Amygdala (tissue), 56 donors: Measurements from ENCODE around the gene SLC23A1.
"Not testable (repeated sequence)": the region's sequence is repeated elsewhere in the genome, so short reads cannot be mapped to it uniquely, and the experiment has no call there.

Experiments
- DNase-seq, 56 donors: peaks; one replicate each; lab custom pipeline; 2025; lab: John Stamatoyannopoulos, UW

Gene SLC23A1

DNA sequence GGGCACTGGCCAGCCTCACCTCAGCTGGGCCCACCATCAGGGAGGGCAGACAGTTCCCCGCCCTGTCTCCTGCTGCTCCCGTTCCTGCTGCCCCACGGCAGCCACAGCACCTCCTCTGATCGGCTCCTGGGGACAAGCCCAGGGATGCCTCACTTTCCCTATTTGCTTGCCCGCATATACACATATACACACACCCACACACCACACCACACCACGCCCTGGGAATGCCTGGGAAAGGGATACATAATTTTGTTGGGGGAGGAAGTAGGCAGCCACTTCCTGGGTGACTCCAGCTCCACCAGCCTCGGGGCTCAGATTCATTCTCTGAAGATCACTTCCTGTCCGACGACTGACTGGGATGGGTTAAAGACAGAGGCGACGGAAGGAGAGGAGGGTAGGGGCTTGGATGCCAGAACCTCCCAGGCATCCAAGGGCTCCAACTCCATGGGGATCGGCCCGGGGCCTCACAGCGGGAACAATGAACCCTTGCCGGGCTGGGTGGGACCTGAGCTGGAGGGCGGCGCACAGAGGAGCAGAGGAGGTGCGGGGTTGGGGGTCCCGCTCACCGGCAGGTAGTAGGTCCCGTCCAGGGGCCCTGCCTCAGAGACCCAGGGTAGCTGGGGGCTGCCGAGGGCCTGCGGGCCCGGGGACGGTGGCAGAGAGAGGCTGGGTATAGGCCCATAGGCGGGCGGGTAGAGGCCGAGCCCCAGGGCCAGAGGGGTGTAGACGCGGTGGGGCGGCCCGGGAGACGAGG is 8.7 kb upstream of the SLC23A1 start:
- no peak for DNase-seq

DNA sequence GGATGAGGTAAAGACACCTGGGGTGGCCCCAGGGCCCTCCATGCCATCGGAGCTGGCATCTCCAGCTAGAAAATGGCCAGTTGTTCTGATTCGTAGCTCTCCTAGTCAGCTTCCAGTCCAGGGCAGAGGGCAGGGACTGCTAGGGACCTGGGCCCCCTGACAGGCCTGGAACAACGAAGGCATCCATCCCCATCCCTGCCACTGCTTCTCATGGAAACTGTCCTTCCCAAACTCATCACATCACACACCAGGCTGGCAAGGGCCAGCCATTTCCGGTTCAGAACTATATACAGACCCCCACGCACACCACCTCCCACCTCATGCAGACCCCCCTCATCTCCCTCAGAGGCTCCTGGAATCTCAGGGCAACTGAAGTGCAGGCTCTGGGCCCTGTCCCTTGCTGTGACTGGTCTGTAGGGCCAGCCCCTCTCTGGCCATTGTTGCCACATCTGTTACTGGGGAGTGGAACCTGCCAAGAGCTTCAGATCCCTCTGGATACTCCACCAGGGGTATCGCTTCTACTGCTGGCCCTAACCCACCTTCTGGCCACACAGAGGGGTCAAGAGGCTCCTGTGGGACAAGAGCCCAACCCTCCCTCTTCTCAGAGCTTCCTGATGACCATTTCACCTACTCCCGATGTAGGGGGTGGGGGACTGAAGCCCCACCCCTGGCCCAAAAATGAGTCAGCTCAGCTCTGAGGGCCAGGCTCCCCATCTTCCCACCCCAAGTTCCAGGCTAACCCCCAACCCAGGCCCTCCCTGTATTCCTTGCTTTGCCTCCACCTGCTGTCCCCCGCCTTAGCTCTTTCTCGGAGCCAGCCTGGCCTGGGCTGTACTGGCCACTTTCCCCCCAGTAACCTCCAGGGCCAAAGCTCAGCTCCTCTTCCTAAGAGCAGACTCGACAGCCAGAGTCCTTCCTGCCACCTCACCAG is 7.8 kb upstream of the SLC23A1 start:
- no peak for DNase-seq

DNA sequence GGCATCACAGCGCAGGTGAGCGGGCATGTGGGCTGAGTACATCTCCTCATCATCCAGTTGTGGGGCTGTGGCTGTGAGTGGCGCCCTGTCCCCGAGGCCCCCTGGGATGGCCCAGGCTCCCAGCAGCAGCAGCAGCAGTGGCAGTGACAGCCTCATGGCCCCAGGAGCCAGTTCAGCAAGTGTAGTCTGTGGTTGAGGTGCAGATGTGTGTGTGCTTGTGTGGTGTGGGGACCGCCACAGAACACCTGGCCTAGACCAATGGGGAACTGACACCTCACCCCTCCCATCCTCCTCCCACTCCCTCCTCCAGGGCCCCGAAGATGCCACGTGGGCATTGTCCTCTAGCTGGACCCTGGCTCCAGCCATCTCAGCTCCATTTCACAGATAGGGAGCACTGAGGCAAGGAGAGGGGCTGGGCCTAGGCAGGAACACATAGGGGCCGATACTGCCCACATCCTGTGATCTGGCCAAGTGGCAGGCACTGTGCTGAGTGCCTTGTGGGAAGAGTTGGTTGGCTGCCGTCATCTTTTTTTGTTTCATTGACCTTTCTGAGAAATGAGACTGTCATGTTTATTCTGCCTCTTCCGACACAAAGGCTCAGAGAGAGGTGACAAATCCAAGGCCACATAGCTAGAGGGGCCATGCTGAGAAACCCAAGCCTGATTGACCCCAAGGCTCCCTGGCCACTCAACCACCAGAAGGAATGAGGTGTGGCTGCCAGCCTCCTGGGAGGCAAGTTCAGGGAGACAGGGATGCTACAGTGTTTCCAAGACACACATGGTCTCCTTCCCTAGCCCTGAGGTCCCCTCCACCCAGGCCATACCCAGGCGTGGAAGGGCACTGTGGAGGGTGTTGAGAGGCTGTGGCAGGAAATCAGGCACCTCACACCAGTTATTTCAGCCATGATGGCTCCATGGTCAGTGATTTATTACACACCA is 6.9 kb upstream of the SLC23A1 start, which contains the start of gene MZB1:
Gene MZB1 (minus strand): TSS at position 213 of the 938 bp plus-strand sequence. CDS start 57 bp downstream, at position 156.
- DNase-seq = no peak

DNA sequence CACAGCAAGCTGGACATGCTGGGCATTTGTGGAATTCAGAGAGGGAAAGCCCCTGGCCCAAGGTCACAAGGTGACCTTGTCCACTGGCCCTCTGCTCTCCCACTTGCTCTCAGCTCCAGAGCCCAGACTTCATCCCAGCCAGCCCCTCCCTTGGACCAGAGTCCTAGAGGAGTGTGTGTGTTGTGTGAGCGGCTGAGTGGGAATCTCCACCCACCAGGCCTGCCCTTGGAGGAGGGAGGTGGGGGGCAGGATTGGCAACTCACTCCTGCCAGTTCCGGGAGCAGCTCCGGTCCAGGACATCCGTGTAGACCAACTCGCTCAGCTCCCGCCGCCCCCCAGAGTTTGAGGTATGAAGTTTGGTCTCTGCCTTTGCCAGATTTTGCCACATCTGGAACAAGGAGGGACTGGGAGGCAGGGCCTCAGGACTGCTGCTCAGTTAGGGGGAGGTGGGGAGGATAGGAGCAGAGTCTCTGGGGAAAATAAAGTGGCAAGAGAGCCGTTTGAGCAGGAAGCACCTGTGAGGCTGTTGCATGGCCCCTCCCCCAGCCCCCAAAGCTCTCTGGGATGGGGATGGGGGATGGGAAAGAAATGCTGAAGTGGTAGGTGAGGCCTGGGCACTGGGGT is 5.2 kb upstream of the SLC23A1 start:
- no peak for DNase-seq

DNA sequence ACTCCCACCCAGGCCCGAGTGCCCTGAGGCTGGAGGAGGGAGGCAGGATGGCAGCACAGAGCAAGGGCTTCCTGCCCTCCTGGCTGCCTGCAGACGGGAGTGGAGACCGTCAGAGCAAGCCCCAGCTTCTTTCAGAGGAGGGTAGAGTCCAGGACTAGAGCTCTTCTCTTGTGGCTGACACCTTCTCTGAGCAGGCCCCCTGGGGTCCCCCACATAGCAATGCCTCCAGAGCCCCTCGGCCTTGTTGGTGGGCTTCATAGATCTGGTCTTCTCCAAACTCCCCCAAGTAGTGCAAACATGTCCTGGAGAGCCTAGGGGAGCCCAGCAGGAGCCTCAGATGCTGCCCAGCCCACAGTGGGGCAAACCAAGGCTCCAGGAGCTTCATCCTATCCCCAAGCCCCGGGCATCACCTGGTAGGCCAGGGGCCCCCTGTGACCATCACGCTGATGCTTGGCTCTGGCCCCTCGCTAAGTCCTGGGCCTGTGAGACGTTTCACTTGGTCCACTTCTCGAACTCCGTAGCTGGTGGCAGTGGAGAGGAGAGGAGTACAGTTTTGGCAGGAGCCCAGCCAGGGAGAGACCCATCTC is 4.6 kb upstream of the SLC23A1 start:
- no peak for DNase-seq

DNA sequence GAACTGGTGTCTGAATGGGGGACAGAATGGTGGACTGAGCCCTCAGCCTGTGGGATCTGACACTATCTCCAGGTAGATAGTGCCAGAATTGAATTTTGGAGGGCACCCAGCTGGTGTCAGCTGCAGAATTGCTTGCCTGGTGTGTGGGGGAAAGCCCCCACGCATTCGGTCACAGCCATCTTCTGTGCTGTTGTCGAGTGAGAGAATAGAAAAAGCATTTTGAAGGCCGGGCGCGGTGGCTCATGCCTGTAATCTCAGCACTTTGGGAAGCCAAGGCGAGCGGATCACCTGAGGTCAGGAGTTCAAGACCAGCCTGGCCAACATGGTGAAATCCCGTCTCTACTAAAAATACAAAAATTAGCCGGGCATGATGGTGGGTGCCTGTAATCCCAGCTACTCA is 3.9 kb upstream of the SLC23A1 start:
- DNase-seq = not testable (repeated sequence)

DNA sequence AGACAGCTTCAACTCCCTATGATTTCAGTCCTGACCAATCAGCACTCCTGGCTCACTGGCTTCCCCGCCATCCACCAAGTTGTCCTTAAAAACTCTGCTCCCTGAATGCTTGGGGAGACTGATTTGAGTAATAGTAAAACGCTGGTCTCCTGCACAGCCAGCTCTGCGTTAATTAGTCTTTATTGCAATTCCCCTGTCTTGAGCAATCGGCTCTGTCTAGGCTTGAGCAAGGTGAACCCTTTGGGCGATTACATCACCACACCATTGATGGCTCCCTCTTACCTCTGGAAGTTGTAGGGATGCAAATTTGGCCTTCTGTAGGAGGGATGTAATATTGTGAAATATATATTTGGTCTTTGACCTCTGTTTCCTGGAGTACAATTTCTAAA is 2.9 kb upstream of the SLC23A1 start:
- no peak for DNase-seq

DNA sequence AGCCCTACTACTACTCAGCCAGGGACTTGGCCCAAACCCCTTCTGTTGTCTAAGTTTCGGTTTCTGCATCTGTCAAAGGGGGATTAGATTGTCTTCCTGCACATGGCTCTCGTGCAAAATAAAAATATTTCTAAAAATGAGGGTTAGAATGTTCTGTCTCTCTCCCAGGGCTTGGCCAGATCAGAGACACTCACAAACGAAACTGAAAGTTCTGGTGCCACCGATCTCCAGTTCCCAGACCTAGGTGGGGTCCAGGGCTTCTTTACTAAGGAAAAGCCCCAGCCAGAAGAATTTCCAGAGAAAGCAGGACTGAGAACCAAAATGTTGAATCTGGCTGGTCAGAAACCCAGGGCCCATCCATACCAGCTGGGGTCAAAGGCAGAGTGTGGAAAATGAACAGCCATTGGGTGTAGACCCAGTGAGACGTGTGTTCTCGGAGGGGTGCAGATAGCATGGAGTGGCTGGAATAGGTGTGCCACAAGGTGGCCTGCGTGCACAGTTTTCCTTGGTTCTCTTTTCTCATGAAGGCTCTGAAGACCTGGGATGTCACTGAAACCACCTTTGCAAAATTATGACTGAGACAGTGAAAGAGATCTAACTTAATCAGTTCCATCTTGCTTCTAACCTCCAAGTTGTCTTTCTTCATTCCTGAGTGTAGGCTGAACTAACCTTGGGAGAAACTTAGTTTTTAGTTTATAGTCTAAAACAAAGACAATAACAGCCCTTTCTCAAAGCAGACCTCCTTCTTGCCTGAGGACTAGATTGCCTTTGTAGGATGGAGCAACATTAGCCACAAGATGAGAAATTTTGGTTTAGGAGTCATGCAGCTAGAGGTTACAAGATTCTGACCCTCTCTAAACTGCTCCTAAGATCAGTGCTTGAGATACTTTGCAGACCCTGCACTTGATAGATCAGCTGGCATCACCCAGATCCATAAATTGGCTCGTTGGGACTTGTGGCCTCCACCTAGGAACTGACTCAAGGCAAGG is 2.3 kb upstream of the SLC23A1 start:
- no peak for DNase-seq

DNA sequence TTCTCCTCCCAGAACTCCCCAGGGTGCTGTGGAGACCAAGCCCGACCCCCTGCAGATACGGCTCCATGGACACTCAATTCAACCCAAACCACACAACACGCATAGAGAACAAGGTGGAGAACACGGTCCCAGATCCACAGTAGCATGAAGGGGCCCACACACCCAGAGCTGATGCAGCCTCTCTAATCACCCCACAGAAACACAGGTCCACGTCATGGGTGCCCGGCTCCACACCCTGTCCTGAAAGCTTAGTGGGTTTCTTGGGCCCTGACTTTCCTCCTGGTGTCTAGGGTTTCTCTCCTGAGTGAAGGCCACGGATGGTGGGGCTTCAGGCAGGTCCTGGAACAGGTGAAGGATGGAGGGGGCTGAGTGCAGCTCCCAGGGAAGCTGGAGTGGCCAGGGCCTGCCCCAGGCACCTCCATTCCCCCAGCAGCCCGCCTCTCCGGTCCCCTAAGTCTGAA is 1.5 kb upstream of the SLC23A1 start:
- no peak for DNase-seq

DNA sequence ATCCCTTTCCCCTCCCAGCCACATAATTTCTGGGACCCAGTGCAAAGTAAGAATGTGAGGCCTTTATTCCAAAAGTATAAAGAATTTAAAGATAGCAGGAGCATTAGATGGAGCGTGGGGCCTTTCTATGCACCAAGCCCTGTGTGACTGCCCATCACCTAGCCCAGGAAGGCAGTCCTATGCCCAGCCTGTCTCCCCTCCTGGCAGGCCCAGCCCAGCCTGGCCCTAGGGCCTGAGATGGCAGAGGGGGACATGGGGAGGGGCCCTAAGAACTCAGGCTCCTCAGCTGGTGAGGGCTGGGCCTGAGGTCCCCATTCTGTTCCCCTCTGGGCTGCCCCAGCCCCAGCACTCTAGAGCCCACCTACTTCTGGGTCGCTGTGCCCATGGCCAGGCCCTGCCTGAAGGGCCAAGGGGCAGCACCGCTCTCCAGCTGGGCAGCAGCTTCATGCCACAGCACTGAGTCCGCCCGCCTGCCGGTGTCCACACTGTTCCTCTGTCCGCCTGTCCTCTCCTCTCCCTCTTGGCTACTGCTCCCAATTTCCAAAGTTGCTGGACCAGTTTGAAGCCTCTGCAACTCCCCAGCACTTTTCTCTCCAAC is 995 bp upstream of the SLC23A1 start:
- DNase-seq = no peak

DNA sequence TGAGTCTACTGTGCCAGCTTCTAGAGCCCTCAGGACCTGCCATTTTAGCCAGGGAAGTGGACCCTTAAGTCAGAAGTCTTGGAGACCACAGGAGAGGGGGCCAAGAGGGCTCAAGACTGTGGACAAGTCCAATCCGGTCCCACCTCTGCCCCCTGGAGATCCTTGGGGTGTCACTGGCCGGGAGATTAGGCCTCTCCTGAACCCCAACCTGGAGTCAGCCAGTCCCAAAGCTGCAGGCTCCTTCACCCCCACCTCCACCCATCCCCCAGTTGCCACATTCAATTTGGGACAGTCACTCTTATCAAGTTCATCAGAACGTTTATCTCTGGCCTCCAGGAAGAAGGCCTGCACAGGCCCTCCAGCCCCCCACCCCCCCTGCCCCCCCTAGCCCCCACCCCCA is 290 bp downstream of the SLC23A1 start:
- no peak for DNase-seq

DNA sequence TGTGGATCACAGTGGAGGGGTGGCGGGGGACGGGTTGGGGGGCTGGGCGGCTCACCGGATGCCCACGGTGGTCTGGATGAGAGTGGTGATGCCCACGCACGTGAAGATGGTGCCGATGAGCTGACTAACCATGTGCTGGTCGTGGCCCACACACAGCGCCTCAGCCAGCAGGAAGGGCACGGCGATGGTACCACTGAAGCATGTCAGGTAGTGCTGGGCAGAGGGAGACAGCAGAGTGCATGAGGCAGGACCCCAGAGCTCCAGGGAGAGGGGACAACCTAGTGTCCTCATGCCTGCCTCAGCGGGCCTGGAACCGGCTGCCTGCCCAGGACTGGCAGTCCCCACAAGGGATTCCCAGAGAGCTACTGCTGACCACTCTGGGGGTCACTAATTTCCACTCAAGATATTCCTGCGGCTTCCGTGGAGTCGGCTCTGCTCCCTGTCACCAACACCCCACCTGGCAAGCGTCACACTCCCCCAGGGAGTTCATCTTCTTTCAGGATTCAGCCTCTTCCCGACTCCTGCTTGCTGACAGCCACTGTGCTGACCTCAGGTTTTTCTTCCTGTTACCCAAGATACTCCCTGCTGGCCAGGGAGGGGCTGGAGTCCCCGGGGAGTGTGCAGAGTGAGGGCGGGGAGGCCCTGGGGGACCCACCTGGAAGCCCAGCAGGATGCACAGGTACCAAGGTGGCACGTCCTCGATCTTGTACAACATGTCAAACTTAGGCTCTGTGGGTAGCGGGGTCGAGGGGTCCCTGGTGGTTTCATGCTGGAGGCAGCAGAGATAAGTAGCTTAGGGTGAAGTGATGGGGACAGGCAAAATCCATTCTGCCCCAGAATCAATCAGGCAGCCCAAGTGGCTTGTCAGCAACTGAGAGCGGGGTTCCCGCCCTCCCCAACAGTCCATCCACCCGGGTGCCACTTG is 998 bp downstream of the SLC23A1 start:
- DNase-seq = no peak

DNA sequence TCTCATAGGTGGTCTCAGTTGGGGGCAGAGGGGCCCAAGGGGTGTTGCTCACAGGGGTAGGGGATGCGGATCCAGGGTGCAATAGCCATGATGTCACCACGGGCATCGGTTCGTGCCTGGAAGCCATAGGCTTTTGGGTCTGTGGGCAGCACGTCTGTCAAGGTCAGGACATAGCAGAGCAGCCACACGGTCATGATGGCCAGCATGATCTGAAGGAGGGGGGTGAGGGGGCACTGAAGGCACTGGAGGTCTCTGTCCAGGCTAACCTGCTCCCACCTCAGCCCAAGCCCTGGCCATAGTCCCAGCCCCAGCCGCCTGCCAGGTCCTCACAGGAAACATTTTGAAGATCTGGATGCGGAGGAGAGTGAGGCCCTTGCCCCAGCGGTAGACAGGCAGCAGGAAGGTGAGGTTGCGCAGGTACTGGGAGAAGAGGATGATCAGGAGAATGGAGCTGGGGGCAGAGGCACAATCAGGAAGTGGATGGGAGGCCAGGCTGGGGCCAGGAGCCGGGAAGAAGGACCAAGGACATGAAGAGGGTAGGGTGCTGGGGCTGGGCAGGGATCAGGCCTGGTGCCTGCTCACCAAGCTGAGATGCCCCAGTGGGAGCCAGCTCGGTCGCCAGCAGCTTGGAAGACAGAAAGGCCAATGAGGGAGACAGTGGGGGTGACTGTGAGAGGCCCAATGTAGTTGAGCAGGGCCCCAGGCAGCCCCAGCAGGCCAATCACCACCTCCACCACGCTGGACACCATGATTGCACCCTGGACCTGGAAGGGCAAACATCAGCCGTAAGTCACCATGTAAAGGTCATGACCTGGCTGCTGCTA is 3.3 kb downstream of the SLC23A1 start:
- no peak for DNase-seq

DNA sequence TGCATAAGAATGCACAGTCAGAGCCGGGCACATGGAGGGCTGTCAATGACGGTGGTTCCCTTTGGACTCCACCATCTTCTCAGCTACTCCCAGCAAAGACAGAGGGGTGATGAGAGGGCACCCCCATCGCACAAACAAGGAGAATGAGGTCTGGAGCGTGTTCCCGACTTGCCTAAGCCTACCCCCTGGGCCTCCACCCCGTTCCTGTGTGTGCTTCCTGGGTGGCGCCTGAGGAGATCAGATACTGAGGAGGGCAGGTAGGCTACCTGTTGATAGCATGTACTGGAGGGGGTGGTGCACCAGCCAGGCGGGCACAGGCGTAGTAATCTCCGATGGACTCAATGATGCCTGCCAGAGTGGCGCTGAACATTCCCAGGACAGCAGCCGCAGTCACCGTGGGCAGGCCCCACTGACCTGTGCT is 4.1 kb downstream of the SLC23A1 start:
- DNase-seq = no peak

DNA sequence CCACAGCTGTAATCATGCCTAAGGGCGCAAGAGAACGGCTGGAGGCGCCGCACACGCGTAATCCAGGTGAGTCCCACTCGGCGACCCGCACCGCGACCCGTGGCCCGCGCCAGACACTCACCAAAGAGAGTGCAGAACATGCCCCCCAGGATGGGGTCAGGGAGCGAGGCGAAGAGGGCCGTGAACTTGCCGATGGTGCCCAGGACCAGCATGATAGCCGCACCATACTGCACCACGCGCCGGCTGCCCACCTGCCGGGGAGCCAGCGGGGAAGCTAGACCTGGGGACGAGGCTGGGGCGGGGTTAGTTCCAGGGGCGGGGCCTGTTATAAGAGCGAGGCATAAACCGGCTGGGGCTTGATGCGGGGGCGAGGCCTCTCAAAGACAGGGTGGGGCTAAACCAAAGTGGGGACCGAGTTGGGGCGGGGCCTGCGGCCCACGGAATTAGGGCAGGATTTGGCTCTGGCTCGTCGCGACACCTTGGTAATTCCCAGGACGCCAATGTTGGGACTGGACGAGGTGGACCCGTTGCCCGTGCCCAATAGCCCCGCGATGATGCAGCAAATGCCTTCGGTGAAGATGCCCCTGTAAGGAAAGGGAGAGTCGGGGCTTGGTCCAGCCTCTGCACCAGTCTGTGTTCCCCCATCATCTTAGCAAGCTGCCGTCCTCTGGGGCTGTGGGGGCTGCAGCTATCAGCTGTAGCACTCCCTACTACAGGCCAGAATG is 4.8 kb downstream of the SLC23A1 start:
- DNase-seq = no peak
